Smooth muscle cell (in vitro differentiated cells): ENCODE data around the gene TRRAP. TPM values are rescaled to one million over a fixed set of nuclear protein-coding genes. Genes with fewer than 3 reads are reported as not detected.

Experiments used
- DNase-seq: peaks from one replicate; lab custom pipeline; 2025; ENCODE audit not compliant: unreplicated experiment; lab: John Stamatoyannopoulos, UW
- H2AFZ ChIP-seq: fragments of 200-600 bp; sonication (generic); 2 replicates; pipeline ENCODE4 v1.6.0; 2016; ENCODE audit warnings: antibody characterized with exemption, low read depth, mild to moderate bottlenecking
- H3F3A ChIP-seq: fragments of 200-600 bp; sonication (generic); 2 replicates; pipeline ENCODE4 v1.6.0; 2017; ENCODE audit warnings: antibody characterized with exemption, low read depth
- H3K27ac ChIP-seq: fragments of 200-600 bp; sonication (generic); 2 replicates; pipeline ENCODE4 v1.5.1; 2016; ENCODE audit warnings: low read depth, mild to moderate bottlenecking
- H3K27me3 ChIP-seq: fragments of 200-600 bp; sonication (generic); 2 replicates; pipeline ENCODE4 v1.6.1; 2016; ENCODE audit warnings: low read depth, mild to moderate bottlenecking
- H3K36me3 ChIP-seq: fragments of 200-600 bp; sonication (generic); 2 replicates; pipeline ENCODE4 v1.5.1; 2016; ENCODE audit warnings: low read depth
- H3K4me1 ChIP-seq: fragments of 200-600 bp; sonication (generic); 2 replicates; pipeline ENCODE4 v1.5.1; 2016; ENCODE audit warnings: low read depth
- H3K4me2 ChIP-seq: fragments of 200-600 bp; sonication (generic); 2 replicates; pipeline ENCODE4 v1.6.0; 2016; ENCODE audit warnings: mild to moderate bottlenecking
- H3K4me3 ChIP-seq: fragments of 200-600 bp; sonication (generic); 2 replicates; pipeline ENCODE4 v1.5.1; 2016; ENCODE audit warnings: mild to moderate bottlenecking
- H3K79me2 ChIP-seq: fragments of 200-600 bp; sonication (generic); 2 replicates; pipeline ENCODE4 v1.6.0; 2016; ENCODE audit warnings: low read depth, mild to moderate bottlenecking
- H3K9ac ChIP-seq: fragments of 200-600 bp; sonication (generic); 2 replicates; pipeline ENCODE4 v1.6.0; 2016; ENCODE audit warnings: low read depth
- H3K9me3 ChIP-seq: fragments of 200-600 bp; sonication (generic); replicated peaks from 2 replicates; pipeline ENCODE4 v1.5.1; 2016; ENCODE audit warnings: low read depth
- H4K20me1 ChIP-seq: fragments of 200-600 bp; sonication (generic); 2 replicates; pipeline ENCODE4 v1.6.0; 2016; ENCODE audit warnings: low read depth
- CTCF ChIP-seq: fragments of 200-600 bp; sonication (generic); IDR thresholded peaks from 2 replicates; pipeline ENCODE4 v1.5.1; 2017; ENCODE audit warnings: borderline replicate concordance, mild to moderate bottlenecking, antibody characterized with exemption; ENCODE audit not compliant: insufficient read depth, poor library complexity, severe bottlenecking
- WGBS: methylation state at CpG from one replicate; pipeline ENCODE4 v1.1.7; 2016; ENCODE audit warnings: low lambda C conversion rate; 5-methylcytosine and 5-hydroxymethylcytosine counted together
- polyA plus RNA-seq: library from polyadenylated mRNA; unstranded; fragments of >200 nt; fragmentation: Nextera tagmentation; extraction: Ambion mirVana; gene quantifications from 2 replicates; pipeline ENCODE4 v1.2.1, GENCODE V29; 2016
- total RNA-seq: library from RNA; depleted of rRNA; stranded (reverse); fragments of >200 nt; gene quantifications from 2 replicates; pipeline ENCODE4 v1.2.3, GENCODE V29; 2014

The TRRAP gene
- total and polyA plus RNA-seq, 2 experiments from 2014 or later = 3.9 to 24.8 TPM

DNA sequence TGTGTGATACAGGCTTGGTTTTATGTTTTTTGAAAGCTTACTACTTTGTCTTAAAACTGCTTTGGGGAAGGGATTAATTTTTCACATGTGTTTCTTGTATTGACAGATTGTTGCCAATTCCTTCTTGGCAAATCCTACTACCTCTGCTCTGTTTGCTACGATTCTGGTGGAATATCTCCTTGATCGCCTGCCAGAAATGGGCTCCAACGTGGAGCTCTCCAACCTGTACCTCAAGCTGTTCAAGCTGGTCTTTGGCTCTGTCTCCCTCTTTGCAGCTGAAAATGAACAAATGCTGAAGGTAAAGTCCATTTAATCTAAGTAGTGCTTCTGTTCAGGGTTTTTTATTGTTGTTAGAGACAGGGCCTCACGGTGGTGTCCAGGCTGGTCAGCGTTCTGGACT, 33.6 kb downstream of the TRRAP start:
- Histone ChIP-seq H2AFZ (no peak overlapping the region), H3K79me2 (no peaks in the 10 kb centered on the region), H3K4me2 (no peak overlapping the region), H3K9ac (no peak overlapping the region), H3K27me3 (no peaks in the 10 kb centered on the region), H3F3A (no peaks in the 10 kb centered on the region), H3K4me3 (no peak overlapping the region), H3K4me1 (no peaks in the 10 kb centered on the region), H3K36me3 (peaks cover 15% of the 10 kb centered on the region), H3K9me3 (no peaks in the 10 kb centered on the region), H3K27ac (no peak overlapping the region), H4K20me1 (peaks cover 8% of the 10 kb centered on the region)
- WGBS = 99% methylated on average over 5 of the region's 5 CpGs
- TF ChIP-seq CTCF = no peak
- no peak for DNase-seq

DNA sequence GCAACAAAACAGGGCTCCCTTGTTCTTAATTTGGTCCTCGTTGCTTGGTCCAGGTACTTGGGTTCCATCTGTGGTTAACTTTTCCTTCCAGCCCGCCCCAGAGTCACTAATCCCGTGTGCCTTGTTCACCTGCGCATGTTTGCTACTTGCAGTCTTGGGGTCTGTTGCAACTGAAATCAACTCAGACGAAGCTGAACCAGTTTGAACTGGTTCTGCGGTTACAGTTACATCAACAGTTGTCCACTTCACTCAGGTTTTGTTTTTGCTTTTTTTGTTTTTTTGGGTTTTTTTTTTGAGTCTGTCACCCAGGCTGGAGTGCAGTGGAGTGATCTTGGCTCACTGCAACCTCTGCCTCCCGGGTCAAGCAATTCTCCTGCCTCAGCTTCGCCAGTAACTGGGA, 34.7 kb downstream of the TRRAP start:
- Histone ChIP-seq H4K20me1 (peaks cover 7% of the 10 kb centered on the region), H3K4me1 (no peaks in the 10 kb centered on the region), H3K36me3 (peaks cover 21% of the 10 kb centered on the region), H3K4me3 (no peak overlapping the region), H2AFZ (no peak overlapping the region), H3K27ac (no peak overlapping the region), H3K27me3 (no peaks in the 10 kb centered on the region), H3K9me3 (no peaks in the 10 kb centered on the region), H3K9ac (no peak overlapping the region), H3F3A (no peaks in the 10 kb centered on the region), H3K4me2 (no peak overlapping the region), H3K79me2 (no peaks in the 10 kb centered on the region)
- no peak for DNase-seq
- no peak for TF ChIP-seq CTCF
- WGBS = 96% methylated on average over 8 of the region's 8 CpGs

GRCh38 chr7:98913612-98914011, 35.3 kb downstream of the TRRAP start:
- H3F3A ChIP-seq = no peaks in the 10 kb centered on the region
- peaks cover 24% of the 10 kb centered on the region for H3K36me3 ChIP-seq
- no peak overlapping the region for H3K27ac ChIP-seq
- TF ChIP-seq CTCF = no peak
- no peak overlapping the region for H2AFZ ChIP-seq
- no peak for DNase-seq
- no peaks in the 10 kb centered on the region for H3K9me3 ChIP-seq
- H3K4me2 ChIP-seq = no peak overlapping the region
- H3K79me2 ChIP-seq = no peaks in the 10 kb centered on the region
- H3K9ac ChIP-seq = no peak overlapping the region
- H3K27me3 ChIP-seq = no peaks in the 10 kb centered on the region
- H3K4me3 ChIP-seq = no peak overlapping the region
- no peaks in the 10 kb centered on the region for H3K4me1 ChIP-seq
- H4K20me1 ChIP-seq = peaks cover 4% of the 10 kb centered on the region

DNA sequence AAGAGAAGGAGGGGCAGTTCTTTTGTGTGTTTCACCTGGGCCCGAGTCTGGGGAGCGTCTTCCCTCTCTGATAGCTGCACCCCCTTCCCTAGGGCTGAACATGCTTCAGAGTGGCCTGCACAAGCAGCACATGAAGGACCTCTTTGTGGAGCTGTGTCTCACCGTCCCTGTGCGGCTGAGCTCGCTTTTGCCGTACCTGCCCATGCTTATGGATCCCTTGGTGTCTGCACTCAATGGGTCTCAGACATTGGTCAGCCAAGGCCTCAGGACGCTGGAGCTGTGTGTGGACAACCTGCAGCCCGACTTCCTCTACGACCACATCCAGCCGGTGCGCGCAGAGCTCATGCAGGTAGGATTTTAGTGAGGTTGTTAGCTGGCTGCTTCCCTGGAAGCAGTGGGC, 39.0 kb downstream of the TRRAP start:
- no peak overlapping the region for H3K27ac ChIP-seq
- TF ChIP-seq CTCF = no peak
- H4K20me1 ChIP-seq = peaks cover 4% of the 10 kb centered on the region
- WGBS = 96% methylated on average over 12 of the region's 12 CpGs
- H3K4me1 ChIP-seq = no peaks in the 10 kb centered on the region
- no peaks in the 10 kb centered on the region for H3F3A ChIP-seq
- peaks cover 15% of the 10 kb centered on the region for H3K36me3 ChIP-seq
- no peaks in the 10 kb centered on the region for H3K27me3 ChIP-seq
- H3K4me3 ChIP-seq = no peak overlapping the region
- DNase-seq = no peak
- no peak overlapping the region for H2AFZ ChIP-seq
- no peaks in the 10 kb centered on the region for H3K9me3 ChIP-seq
- H3K4me2 ChIP-seq = no peak overlapping the region
- H3K9ac ChIP-seq = no peak overlapping the region
- H3K79me2 ChIP-seq = no peaks in the 10 kb centered on the region
